Testis (tissue), 2 donors: ENCODE data around the gene SATB1.

Source experiments
- POLR2A ChIP-seq: fragments of 450-650 bp; IDR thresholded peaks from one replicate; pipeline ENCODE4 v1.6.1; 2017; ENCODE audit warnings: antibody characterized with exemption, mild to moderate bottlenecking, moderate library complexity
- TF ChIP-seq, protein P1 (sequence below), 3 experiments: fragments of 450-650 bp in 2 of 3; fragments of 200-600 bp in 1 of 3; sonication (generic) in 1 of 3; IDR thresholded peaks; one replicate each; pipeline ENCODE4 v1.5.1; 2016 to 2019; ENCODE audit warnings: antibody characterized with exemption in 3 of 3, mild to moderate bottlenecking in 2 of 3, moderate library complexity in 1 of 3

DNA sequence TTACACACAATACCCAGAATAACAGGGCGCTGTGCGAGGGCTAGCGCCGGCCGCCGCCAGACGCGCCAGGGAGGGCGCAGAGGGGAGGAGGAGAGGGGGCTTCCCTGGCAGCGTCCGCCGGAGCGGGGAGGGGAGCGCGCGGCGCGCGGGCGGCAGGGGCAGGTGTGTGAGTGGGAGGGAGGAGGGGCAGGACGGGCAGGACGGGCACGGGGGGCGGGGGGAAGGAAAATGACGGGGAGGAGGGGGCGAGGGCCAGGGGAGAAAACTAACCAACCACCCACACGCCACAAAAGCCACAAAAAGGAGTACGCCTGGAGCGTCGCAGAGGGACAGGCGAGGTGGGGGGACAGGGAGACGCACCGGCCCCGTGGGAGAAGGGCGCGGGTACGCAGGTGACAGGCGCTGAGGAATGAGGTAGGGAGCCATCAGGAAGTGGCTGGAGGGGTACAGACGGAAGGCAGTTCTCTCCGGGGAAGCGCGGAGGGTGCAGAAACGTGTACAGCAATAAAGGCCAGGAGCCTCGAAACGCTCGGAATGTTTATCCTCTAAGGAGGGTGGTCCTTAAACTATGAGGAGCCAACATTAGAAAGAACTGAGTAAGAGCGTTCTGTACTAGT lies 610 bp upstream of the SATB1 start:
- TF ChIP-seq, protein P1, sequence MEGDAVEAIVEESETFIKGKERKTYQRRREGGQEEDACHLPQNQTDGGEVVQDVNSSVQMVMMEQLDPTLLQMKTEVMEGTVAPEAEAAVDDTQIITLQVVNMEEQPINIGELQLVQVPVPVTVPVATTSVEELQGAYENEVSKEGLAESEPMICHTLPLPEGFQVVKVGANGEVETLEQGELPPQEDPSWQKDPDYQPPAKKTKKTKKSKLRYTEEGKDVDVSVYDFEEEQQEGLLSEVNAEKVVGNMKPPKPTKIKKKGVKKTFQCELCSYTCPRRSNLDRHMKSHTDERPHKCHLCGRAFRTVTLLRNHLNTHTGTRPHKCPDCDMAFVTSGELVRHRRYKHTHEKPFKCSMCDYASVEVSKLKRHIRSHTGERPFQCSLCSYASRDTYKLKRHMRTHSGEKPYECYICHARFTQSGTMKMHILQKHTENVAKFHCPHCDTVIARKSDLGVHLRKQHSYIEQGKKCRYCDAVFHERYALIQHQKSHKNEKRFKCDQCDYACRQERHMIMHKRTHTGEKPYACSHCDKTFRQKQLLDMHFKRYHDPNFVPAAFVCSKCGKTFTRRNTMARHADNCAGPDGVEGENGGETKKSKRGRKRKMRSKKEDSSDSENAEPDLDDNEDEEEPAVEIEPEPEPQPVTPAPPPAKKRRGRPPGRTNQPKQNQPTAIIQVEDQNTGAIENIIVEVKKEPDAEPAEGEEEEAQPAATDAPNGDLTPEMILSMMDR (IDR thresholded peaks at IDR 0.05) = no peak
- TF ChIP-seq POLR2A = no peak
